ENCODE data around the gene CAVIN4. TPM values are rescaled to one million over a fixed set of nuclear protein-coding genes. Genes with fewer than 3 reads are reported as not detected.
A peak's percentile ranks its signal among the peaks of the same experiment; 100 is the strongest.

CAVIN4 gene
- total RNA-seq, 1 donor from 2014 or later, result 172 TPM

GRCh38 chr9:100575006-100575405 is 2.9 kb upstream of the CAVIN4 start:
- no peak overlapping the region for H3K9ac ChIP-seq (ENCODE audit: low read depth in 1 of 3, low read length in 3 of 3)

DNA sequence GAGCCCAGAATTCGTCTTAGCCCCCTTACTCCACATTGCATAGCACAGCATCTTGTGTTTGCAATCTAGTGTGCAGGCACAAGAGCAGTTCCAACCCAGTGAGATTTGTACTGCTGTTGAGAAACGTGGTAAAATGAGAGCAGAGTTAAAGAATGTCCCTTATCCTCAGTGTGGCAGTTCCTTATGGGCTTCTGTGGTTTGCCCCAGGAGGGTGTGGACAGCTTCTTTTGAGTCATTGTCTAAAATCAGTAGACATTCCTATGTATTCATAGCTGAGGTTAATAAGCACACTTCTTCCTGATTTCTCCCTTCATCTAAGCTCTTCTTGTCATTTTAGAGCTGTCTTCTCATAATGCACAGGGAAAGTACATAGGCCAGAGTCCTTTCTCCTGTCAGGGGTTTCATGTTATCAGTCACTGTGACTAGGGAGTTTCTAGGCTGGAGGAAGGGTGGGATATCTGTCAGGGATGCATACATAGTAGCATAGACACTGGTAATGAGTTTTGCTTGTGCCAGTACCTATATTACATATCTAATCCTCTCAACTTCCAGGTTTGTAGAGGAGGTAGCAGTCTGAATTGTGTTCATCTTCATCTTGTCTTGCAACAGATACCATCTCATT is 2.0 kb upstream of the CAVIN4 start:
- H3K36me3 ChIP-seq (ENCODE audit: control insufficient read depth in 3 of 3, insufficient read depth in 3 of 3, low read length in 3 of 3), result no peaks in the 10 kb centered on the region
- H3K9me3 ChIP-seq (ENCODE audit: control insufficient read depth in 3 of 3, low read length in 3 of 3), result no peaks in the 10 kb centered on the region
- H3K9ac ChIP-seq (ENCODE audit: low read depth in 1 of 3, low read length in 3 of 3), result no peak overlapping the region
- no peak overlapping the region for H3K4me3 ChIP-seq (ENCODE audit: low read length in 3 of 3)
- H3K27me3 ChIP-seq (ENCODE audit: control insufficient read depth in 3 of 3, insufficient read depth in 3 of 3, low read length in 3 of 3), result no peaks in the 10 kb centered on the region
- H3K4me1 ChIP-seq (ENCODE audit: control insufficient read depth in 3 of 3, insufficient read depth in 3 of 3, low read length in 3 of 3), result peaks cover 0 to 8% (median 2%) of the 10 kb centered on the region in 3 donors
- peak overlapping the region; percentile 28 for H3K27ac ChIP-seq (ENCODE audit: low read depth, low read length)

More at GRCh38 chr9:100575006-100575405, 2.9 kb upstream of the CAVIN4 start:
- Histone ChIP-seq H3K4me3 (ENCODE audit: low read length in 3 of 3) (no peak overlapping the region), H3K9me3 (ENCODE audit: control insufficient read depth in 3 of 3, low read length in 3 of 3) (no peaks in the 10 kb centered on the region), H3K36me3 (ENCODE audit: control insufficient read depth in 3 of 3, insufficient read depth in 3 of 3, low read length in 3 of 3) (no peaks in the 10 kb centered on the region), H3K27ac (ENCODE audit: low read depth, low read length) (no peak overlapping the region), H3K27me3 (ENCODE audit: control insufficient read depth in 3 of 3, insufficient read depth in 3 of 3, low read length in 3 of 3) (no peaks in the 10 kb centered on the region), H3K4me1 (ENCODE audit: control insufficient read depth in 3 of 3, insufficient read depth in 3 of 3, low read length in 3 of 3) (peaks cover 0 to 8% (median 2%) of the 10 kb centered on the region in 3 donors)

DNA sequence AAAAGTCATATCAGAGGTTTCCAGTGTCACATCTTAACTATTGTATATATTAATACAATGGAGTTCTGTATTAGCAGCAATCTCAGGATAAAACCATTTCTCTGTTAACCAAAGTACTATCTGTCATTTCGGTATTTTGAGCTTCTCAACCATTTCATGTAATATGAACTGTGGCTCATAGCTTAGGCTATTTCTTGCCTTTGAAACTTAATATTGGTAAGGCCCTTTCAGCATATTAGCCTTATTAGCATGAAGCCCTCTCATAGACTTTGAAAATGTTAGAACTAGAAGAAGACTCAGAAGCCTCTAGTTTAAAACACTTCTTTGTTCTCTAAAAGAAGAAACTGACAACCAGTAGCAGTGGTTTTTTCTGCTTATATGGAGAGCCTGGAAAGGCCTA is 731 bp downstream of the CAVIN4 start:
- Histone ChIP-seq H3K36me3 (ENCODE audit: control insufficient read depth in 3 of 3, insufficient read depth in 3 of 3, low read length in 3 of 3) (peaks cover 0 to 3% (median 0%) of the 10 kb centered on the region in 3 donors), H3K9ac (ENCODE audit: low read depth in 1 of 3, low read length in 3 of 3) (peak overlapping the region; percentile 67 to 89 (median 81)), H3K4me3 (ENCODE audit: low read length in 3 of 3) (peak overlapping the region; percentile 70 to 88 (median 71))

GRCh38 chr9:100579665-100580064 is 1.8 kb downstream of the CAVIN4 start:
- Histone ChIP-seq H3K9me3 (ENCODE audit: control insufficient read depth in 3 of 3, low read length in 3 of 3) (no peaks in the 10 kb centered on the region), H3K4me3 (ENCODE audit: low read length in 3 of 3) (peak overlapping the region; percentile 70 to 88 (median 71)), H3K27me3 (ENCODE audit: control insufficient read depth in 3 of 3, insufficient read depth in 3 of 3, low read length in 3 of 3) (no peaks in the 10 kb centered on the region), H3K27ac (ENCODE audit: low read depth, low read length) (peak overlapping the region; percentile 85), H3K9ac (ENCODE audit: low read depth in 1 of 3, low read length in 3 of 3) (peak overlapping the region; percentile 67 to 89 (median 81)), H3K4me1 (ENCODE audit: control insufficient read depth in 3 of 3, insufficient read depth in 3 of 3, low read length in 3 of 3) (peaks cover 18 to 32% (median 21%) of the 10 kb centered on the region in 3 donors), H3K36me3 (ENCODE audit: control insufficient read depth in 3 of 3, insufficient read depth in 3 of 3, low read length in 3 of 3) (peaks cover 0 to 6% (median 3%) of the 10 kb centered on the region in 3 donors)

More for the DNA sequence above, 731 bp downstream of the CAVIN4 start:
- no peaks in the 10 kb centered on the region for H3K9me3 ChIP-seq (ENCODE audit: control insufficient read depth in 3 of 3, low read length in 3 of 3)
- peak overlapping the region; percentile 85 for H3K27ac ChIP-seq (ENCODE audit: low read depth, low read length)
- no peaks in the 10 kb centered on the region for H3K27me3 ChIP-seq (ENCODE audit: control insufficient read depth in 3 of 3, insufficient read depth in 3 of 3, low read length in 3 of 3)
- H3K4me1 ChIP-seq (ENCODE audit: control insufficient read depth in 3 of 3, insufficient read depth in 3 of 3, low read length in 3 of 3), result peaks cover 10 to 21% (median 10%) of the 10 kb centered on the region in 3 donors

DNA sequence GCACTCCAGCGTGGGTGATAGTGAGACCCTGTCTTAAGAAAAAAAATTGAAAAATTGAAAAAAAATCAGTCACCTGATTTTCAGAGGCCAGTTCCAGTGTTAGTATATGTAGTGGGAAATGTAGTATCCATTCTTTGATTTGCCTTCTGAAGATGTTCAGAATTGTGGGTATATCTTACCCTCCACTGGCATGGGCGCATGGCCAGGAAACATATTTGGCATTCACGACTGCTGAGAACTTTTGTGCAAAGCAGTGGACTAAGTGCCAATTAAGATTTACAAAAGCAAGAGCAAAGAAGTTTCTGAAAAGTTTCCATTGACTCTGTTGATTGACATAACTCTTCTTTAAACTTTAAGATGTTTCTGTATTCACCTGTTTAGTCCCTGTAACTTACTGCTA is 2.4 kb downstream of the CAVIN4 start:
- H3K9ac ChIP-seq (ENCODE audit: low read depth in 1 of 3, low read length in 3 of 3), result peak overlapping the region; percentile 67 to 89 (median 81)
- H3K27me3 ChIP-seq (ENCODE audit: control insufficient read depth in 3 of 3, insufficient read depth in 3 of 3, low read length in 3 of 3), result no peaks in the 10 kb centered on the region
- peak overlapping the region; percentile 70 to 88 (median 71) for H3K4me3 ChIP-seq (ENCODE audit: low read length in 3 of 3)
- peaks cover 0 to 9% (median 4%) of the 10 kb centered on the region in 3 donors for H3K36me3 ChIP-seq (ENCODE audit: control insufficient read depth in 3 of 3, insufficient read depth in 3 of 3, low read length in 3 of 3)
- H3K4me1 ChIP-seq (ENCODE audit: control insufficient read depth in 3 of 3, insufficient read depth in 3 of 3, low read length in 3 of 3), result peaks cover 19 to 38% (median 27%) of the 10 kb centered on the region in 3 donors
- H3K27ac ChIP-seq (ENCODE audit: low read depth, low read length), result peak overlapping the region; percentile 85
- no peaks in the 10 kb centered on the region for H3K9me3 ChIP-seq (ENCODE audit: control insufficient read depth in 3 of 3, low read length in 3 of 3)

DNA sequence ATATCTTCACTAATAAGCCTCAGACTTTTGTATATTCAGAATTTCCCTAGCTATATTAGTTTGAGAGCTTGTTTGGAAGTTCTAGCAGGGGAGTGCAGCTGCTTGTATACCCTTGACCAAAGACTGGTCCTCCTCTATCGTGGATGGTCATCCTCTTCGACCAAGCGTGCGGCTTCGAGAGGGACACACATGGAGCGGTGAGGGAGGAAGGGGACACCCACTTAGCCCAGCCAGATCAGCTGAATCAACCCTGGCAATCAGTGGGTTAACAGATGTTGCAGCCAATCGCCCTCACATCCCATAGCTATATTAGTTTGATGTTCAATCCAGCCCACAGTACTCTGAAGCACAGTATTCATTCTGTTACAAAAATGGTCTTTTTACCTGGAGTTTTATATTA is 3.2 kb downstream of the CAVIN4 start:
- H3K9ac ChIP-seq (ENCODE audit: low read depth in 1 of 3, low read length in 3 of 3), result peak overlapping the region; percentile 67 to 89 (median 81)
- H3K36me3 ChIP-seq (ENCODE audit: control insufficient read depth in 3 of 3, insufficient read depth in 3 of 3, low read length in 3 of 3), result peaks cover 6 to 17% (median 11%) of the 10 kb centered on the region in 3 donors
- H3K27ac ChIP-seq (ENCODE audit: low read depth, low read length), result peak overlapping the region; percentile 34
- peaks cover 19 to 32% (median 29%) of the 10 kb centered on the region in 3 donors for H3K4me1 ChIP-seq (ENCODE audit: control insufficient read depth in 3 of 3, insufficient read depth in 3 of 3, low read length in 3 of 3)
- no peaks in the 10 kb centered on the region for H3K9me3 ChIP-seq (ENCODE audit: control insufficient read depth in 3 of 3, low read length in 3 of 3)
- no peaks in the 10 kb centered on the region for H3K27me3 ChIP-seq (ENCODE audit: control insufficient read depth in 3 of 3, insufficient read depth in 3 of 3, low read length in 3 of 3)
- H3K4me3 ChIP-seq (ENCODE audit: low read length in 3 of 3), result peak overlapping the region; percentile 70 to 88 (median 71)

DNA sequence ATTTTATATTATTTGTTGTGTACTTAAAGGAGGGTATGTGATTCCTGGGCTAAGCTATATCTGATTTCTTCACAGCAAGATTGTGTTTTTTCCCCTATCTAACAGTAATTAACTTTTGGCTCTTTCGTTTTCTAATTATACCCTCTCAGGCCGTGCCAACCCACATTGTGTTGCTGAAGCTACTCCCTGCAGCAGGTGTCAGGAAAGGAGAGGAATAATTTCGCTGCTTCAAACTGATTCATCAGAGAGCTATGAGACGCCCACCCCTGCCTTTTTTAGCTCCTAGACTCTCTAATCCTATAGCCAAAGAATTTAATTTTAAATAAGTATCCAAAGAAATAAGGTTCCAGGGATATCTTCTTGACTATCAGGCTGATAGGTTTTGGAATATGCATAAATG is 3.8 kb downstream of the CAVIN4 start:
- no peaks in the 10 kb centered on the region for H3K27me3 ChIP-seq (ENCODE audit: control insufficient read depth in 3 of 3, insufficient read depth in 3 of 3, low read length in 3 of 3)
- H3K9me3 ChIP-seq (ENCODE audit: control insufficient read depth in 3 of 3, low read length in 3 of 3), result no peaks in the 10 kb centered on the region
- H3K9ac ChIP-seq (ENCODE audit: low read depth in 1 of 3, low read length in 3 of 3), result peak overlapping the region; percentile 25 to 81 (median 67)
- H3K4me1 ChIP-seq (ENCODE audit: control insufficient read depth in 3 of 3, insufficient read depth in 3 of 3, low read length in 3 of 3), result peaks cover 19 to 30% (median 29%) of the 10 kb centered on the region in 3 donors
- peaks cover 8 to 19% (median 15%) of the 10 kb centered on the region in 3 donors for H3K36me3 ChIP-seq (ENCODE audit: control insufficient read depth in 3 of 3, insufficient read depth in 3 of 3, low read length in 3 of 3)
- peak overlapping the region; percentile 70 to 88 (median 71) for H3K4me3 ChIP-seq (ENCODE audit: low read length in 3 of 3)
- H3K27ac ChIP-seq (ENCODE audit: low read depth, low read length), result peak overlapping the region; percentile 34

- Histone ChIP-seq H3K27me3 (ENCODE audit: control insufficient read depth in 3 of 3, insufficient read depth in 3 of 3, low read length in 3 of 3) (no peaks in the 10 kb centered on the region), H3K36me3 (ENCODE audit: control insufficient read depth in 3 of 3, insufficient read depth in 3 of 3, low read length in 3 of 3) (peaks cover 11 to 27% (median 22%) of the 10 kb centered on the region in 3 donors), H3K9ac (ENCODE audit: low read depth in 1 of 3, low read length in 3 of 3) (no peak overlapping the region), H3K27ac (ENCODE audit: low read depth, low read length) (no peak overlapping the region), H3K4me3 (ENCODE audit: low read length in 3 of 3) (peak overlapping the region in 2 of 3 donors; percentile 3 to 88), H3K9me3 (ENCODE audit: control insufficient read depth in 3 of 3, low read length in 3 of 3) (no peaks in the 10 kb centered on the region), H3K4me1 (ENCODE audit: control insufficient read depth in 3 of 3, insufficient read depth in 3 of 3, low read length in 3 of 3) (peaks cover 19 to 30% (median 29%) of the 10 kb centered on the region in 3 donors)
Observed at GRCh38 chr9:100583014-100583802, 5.3 kb downstream of the CAVIN4 start.

DNA sequence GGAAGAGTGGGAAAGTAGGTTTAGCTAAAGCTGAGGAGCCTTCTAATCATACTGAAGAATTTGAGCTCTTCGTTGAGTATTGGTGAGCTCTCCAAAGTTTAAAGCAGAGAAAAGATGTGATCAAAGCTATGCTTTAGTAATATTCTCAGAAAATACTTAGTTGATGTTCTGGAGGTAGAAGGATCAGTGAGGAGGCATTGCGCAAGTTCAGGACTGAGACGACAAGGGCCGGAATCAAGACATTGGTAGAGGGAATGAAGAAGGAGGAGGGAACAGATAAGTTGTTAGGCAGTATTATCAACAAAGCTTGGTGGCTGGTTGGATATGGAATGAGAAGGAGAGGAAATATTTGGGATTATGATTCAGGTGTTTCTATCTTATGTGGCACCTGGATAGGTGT is 7.1 kb downstream of the CAVIN4 start:
- H3K4me3 ChIP-seq (ENCODE audit: low read length in 3 of 3), result no peak overlapping the region
- peaks cover 11 to 27% (median 22%) of the 10 kb centered on the region in 3 donors for H3K36me3 ChIP-seq (ENCODE audit: control insufficient read depth in 3 of 3, insufficient read depth in 3 of 3, low read length in 3 of 3)
- H3K9me3 ChIP-seq (ENCODE audit: control insufficient read depth in 3 of 3, low read length in 3 of 3), result no peaks in the 10 kb centered on the region
- no peak overlapping the region for H3K9ac ChIP-seq (ENCODE audit: low read depth in 1 of 3, low read length in 3 of 3)
- no peaks in the 10 kb centered on the region for H3K27me3 ChIP-seq (ENCODE audit: control insufficient read depth in 3 of 3, insufficient read depth in 3 of 3, low read length in 3 of 3)
- H3K4me1 ChIP-seq (ENCODE audit: control insufficient read depth in 3 of 3, insufficient read depth in 3 of 3, low read length in 3 of 3), result peaks cover 19 to 30% (median 29%) of the 10 kb centered on the region in 3 donors
- no peak overlapping the region for H3K27ac ChIP-seq (ENCODE audit: low read depth, low read length)

GRCh38 chr9:100586093-100586492 is 8.2 kb downstream of the CAVIN4 start:
- H3K9me3 ChIP-seq (ENCODE audit: control insufficient read depth in 3 of 3, low read length in 3 of 3), result no peaks in the 10 kb centered on the region
- peaks cover 11 to 27% (median 22%) of the 10 kb centered on the region in 3 donors for H3K36me3 ChIP-seq (ENCODE audit: control insufficient read depth in 3 of 3, insufficient read depth in 3 of 3, low read length in 3 of 3)
- no peak overlapping the region for H3K4me3 ChIP-seq (ENCODE audit: low read length in 3 of 3)
- H3K27me3 ChIP-seq (ENCODE audit: control insufficient read depth in 3 of 3, insufficient read depth in 3 of 3, low read length in 3 of 3), result no peaks in the 10 kb centered on the region
- peaks cover 24 to 40% (median 29%) of the 10 kb centered on the region in 3 donors for H3K4me1 ChIP-seq (ENCODE audit: control insufficient read depth in 3 of 3, insufficient read depth in 3 of 3, low read length in 3 of 3)
- H3K9ac ChIP-seq (ENCODE audit: low read depth in 1 of 3, low read length in 3 of 3), result no peak overlapping the region
- H3K27ac ChIP-seq (ENCODE audit: low read depth, low read length), result no peak overlapping the region

All from skeletal muscle tissue (tissue), 4 donors.